ENCODE results near the gene MAFG. TPM values are rescaled to one million over a fixed set of nuclear protein-coding genes. Genes with fewer than 3 reads are reported as not detected.
A peak's percentile ranks its signal among the peaks of the same experiment; 100 is the strongest.

The MAFG gene
- total and polyA plus RNA-seq, 2 of the 13 experiments (the other 11 are each of a cell fraction or from before 2014, with no cell fraction given), result 14.5 to 20.0 TPM

DNA sequence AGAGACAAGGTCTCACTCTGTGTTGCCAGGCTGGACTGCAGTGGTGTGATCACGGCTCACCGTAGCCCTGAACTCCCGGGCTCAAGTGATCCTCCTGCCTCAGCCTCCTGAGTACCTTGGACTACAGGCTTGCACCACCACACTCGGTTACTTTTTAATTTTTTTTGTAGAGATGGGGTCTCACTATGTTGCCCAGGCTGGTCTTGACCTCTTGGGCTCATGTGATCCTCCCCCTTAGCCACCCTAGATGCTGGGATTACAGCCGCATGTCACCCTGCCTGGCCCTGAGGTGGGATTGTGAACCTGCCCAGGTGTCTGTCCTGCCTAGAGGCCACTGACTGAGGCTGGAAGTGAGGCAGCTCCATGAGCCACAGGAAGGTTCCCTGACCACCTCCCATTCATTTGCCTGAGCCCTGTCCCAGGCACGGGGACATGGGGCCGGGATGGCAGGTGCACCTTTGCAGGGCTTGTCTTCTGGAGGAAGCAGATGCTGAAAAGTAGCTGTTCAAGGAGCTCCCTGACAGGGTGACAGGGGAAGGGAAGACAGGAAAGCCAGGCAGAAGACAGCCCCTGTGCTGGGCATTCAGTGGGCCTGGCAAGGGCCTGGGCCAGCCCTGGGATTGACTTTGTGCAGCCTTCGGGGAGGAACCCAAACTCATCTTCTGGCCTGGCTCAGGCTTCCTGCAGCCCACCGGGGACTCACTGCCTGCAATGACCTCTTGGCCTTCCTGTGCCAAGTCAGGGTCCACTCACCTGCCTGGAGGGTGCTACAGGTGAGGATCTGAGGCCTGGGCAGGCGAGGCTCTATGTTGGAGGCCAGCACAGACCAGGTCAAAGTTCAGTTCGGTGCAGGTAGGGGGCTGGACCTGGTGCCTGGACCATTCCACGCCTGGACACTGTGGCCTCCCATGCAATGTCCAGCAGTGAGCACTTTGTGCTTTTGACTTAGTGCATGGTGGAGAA, 41.6 kb upstream of the MAFG start (continued):
- TF ChIP-seq ZNF567 (CRISPR knock-in tag; IDR thresholded peaks at IDR 0.05; ENCODE audit: borderline replicate concordance) (no peak), JUND (CRISPR knock-in tag; IDR thresholded peaks at IDR 0.05) (no peak), ZNF546 (CRISPR knock-in tag; conservative IDR thresholded peaks at IDR 0.05) (no peak), ZNF296 (CRISPR knock-in tag; conservative IDR thresholded peaks at IDR 0.05) (peak; percentile 72), ZBTB25 (CRISPR knock-in tag; IDR thresholded peaks at IDR 0.05) (no peak), HNF4G (IDR thresholded peaks at IDR 0.05; ENCODE audit: borderline replicate concordance, low read depth, low read length) (peak; percentile 4; the same call in 1 of the 2 replicates), HNF4G (CRISPR knock-in tag; IDR thresholded peaks at IDR 0.05; ENCODE audit: borderline replicate concordance, low read depth) (peak; percentile 74), KDM2A (CRISPR knock-in tag; IDR thresholded peaks at IDR 0.05; ENCODE audit: borderline replicate concordance, low read depth) (peak; percentile 20; the same call in 1 of the 2 replicates), RARA (CRISPR knock-in tag; IDR thresholded peaks at IDR 0.05) (peak; percentile 34), TRIM22 (IDR thresholded peaks at IDR 0.05) (no peak), ZNF720 (CRISPR knock-in tag; IDR thresholded peaks at IDR 0.05) (no peak), BHLHE40 (IDR thresholded peaks at IDR 0.05; ENCODE audit: low read length) (no peak), ZNF619 (CRISPR knock-in tag; IDR thresholded peaks at IDR 0.05) (0 out of 2 replicates have a peak, but pooled peaks have one; percentile 45), RXRB (CRISPR knock-in tag; IDR thresholded peaks at IDR 0.05; ENCODE audit: borderline replicate concordance) (0 out of 2 replicates have a peak, but pooled peaks have one; percentile 16), ZNF225 (CRISPR knock-in tag; IDR thresholded peaks at IDR 0.05) (peak; percentile 79; the same call in 1 of the 2 replicates), ZNF230 (CRISPR knock-in tag; IDR thresholded peaks at IDR 0.05) (no peak), SP1 (IDR thresholded peaks at IDR 0.05) (no peak), SP1 (CRISPR knock-in tag; IDR thresholded peaks at IDR 0.05) (peak; percentile 19; the same call in 1 of the 2 replicates), FOSL1 (CRISPR knock-in tag; IDR thresholded peaks at IDR 0.05; ENCODE audit: borderline replicate concordance) (no peak), EED (CRISPR knock-in tag; IDR thresholded peaks at IDR 0.05) (0 out of 2 replicates have a peak, but pooled peaks have one; percentile 57), ZFY (CRISPR knock-in tag; IDR thresholded peaks at IDR 0.05) (peak; percentile 54)
- TF ChIP-seq, protein P1, sequence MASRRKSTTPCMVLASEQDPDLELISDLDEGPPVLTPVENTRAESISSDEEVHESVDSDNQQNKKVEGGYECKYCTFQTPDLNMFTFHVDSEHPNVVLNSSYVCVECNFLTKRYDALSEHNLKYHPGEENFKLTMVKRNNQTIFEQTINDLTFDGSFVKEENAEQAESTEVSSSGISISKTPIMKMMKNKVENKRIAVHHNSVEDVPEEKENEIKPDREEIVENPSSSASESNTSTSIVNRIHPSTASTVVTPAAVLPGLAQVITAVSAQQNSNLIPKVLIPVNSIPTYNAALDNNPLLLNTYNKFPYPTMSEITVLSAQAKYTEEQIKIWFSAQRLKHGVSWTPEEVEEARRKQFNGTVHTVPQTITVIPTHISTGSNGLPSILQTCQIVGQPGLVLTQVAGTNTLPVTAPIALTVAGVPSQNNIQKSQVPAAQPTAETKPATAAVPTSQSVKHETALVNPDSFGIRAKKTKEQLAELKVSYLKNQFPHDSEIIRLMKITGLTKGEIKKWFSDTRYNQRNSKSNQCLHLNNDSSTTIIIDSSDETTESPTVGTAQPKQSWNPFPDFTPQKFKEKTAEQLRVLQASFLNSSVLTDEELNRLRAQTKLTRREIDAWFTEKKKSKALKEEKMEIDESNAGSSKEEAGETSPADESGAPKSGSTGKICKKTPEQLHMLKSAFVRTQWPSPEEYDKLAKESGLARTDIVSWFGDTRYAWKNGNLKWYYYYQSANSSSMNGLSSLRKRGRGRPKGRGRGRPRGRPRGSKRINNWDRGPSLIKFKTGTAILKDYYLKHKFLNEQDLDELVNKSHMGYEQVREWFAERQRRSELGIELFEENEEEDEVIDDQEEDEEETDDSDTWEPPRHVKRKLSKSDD (CRISPR knock-in tag; IDR thresholded peaks at IDR 0.05; ENCODE audit: low read depth), result 0 out of 2 replicates have a peak, but pooled peaks have one; percentile 30
- TF ChIP-seq, protein P2, sequence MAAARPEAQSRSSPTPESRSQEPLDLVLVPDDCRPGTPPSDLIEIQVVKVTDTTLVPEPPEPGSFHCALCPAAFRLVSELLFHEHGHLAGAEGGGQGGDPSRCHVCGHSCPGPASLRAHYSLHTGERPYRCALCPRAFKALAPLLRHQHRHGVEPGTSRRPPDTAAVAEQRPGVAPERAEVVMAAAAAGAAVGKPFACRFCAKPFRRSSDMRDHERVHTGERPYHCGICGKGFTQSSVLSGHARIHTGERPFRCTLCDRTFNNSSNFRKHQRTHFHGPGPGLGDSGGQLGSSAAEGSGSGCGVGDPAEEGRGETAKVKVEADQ (CRISPR knock-in tag; IDR thresholded peaks at IDR 0.05; ENCODE audit: borderline replicate concordance), result no peak

Measured in HepG2 (cell line).